Muscle layer of duodenum (tissue), 2 donors: ENCODE measurements around the gene CCDC170.

Experiments
- H3K27ac ChIP-seq: one replicate; pipeline ENCODE4 v1.7.0; 2013; ENCODE audit warnings: mild to moderate bottlenecking, low read length
- H3K27me3 ChIP-seq: one replicate; pipeline ENCODE4 v1.7.0; 2013; ENCODE audit warnings: low read depth, mild to moderate bottlenecking, control low read depth, low read length
- H3K36me3 ChIP-seq, 2 donors: one replicate each; pipeline ENCODE4 v1.7.0; 2013; ENCODE audit warnings: low read length in 2 of 2, control low read depth in 1 of 2, mild to moderate bottlenecking in 1 of 2; ENCODE audit not compliant: insufficient read depth in 2 of 2, control insufficient read depth in 1 of 2
- H3K4me1 ChIP-seq, 2 donors: one replicate each; pipeline ENCODE4 v1.7.0; 2013; ENCODE audit warnings: low read length in 2 of 2, mild to moderate bottlenecking in 2 of 2, control low read depth in 1 of 2, moderate library complexity in 1 of 2; ENCODE audit not compliant: insufficient read depth in 2 of 2, control insufficient read depth in 1 of 2
- H3K4me3 ChIP-seq, 2 donors: one replicate each; pipeline ENCODE4 v1.7.0; 2013; ENCODE audit warnings: low read length in 2 of 2, low read depth in 1 of 2, mild to moderate bottlenecking in 1 of 2
- H3K9me3 ChIP-seq, 2 donors: one replicate each; pipeline ENCODE4 v1.7.0; 2013; ENCODE audit warnings: low read length in 2 of 2, control low read depth in 1 of 2, mild to moderate bottlenecking in 1 of 2; ENCODE audit not compliant: control insufficient read depth in 1 of 2
- donor health status: healthy.

Gene CCDC170

GRCh38 chr6:151624071-151624470 lies 130.3 kb downstream of the CCDC170 start:
- Histone ChIP-seq H3K36me3 (no peaks in the 10 kb centered on the region), H3K27me3 (no peaks in the 10 kb centered on the region), H3K4me1 (no peaks in the 10 kb centered on the region), H3K9me3 (no peaks in the 10 kb centered on the region), H3K4me3 (no peak overlapping the region), H3K27ac (no peak overlapping the region)

- no peak overlapping the region for H3K27ac ChIP-seq
- no peak overlapping the region for H3K4me3 ChIP-seq
- H3K27me3 ChIP-seq = no peaks in the 10 kb centered on the region
- H3K9me3 ChIP-seq = no peaks in the 10 kb centered on the region
- H3K4me1 ChIP-seq = no peaks in the 10 kb centered on the region
- H3K36me3 ChIP-seq = no peaks in the 10 kb centered on the region
Observed at GRCh38 chr6:151624481-151624880, 130.7 kb downstream of the CCDC170 start.

DNA sequence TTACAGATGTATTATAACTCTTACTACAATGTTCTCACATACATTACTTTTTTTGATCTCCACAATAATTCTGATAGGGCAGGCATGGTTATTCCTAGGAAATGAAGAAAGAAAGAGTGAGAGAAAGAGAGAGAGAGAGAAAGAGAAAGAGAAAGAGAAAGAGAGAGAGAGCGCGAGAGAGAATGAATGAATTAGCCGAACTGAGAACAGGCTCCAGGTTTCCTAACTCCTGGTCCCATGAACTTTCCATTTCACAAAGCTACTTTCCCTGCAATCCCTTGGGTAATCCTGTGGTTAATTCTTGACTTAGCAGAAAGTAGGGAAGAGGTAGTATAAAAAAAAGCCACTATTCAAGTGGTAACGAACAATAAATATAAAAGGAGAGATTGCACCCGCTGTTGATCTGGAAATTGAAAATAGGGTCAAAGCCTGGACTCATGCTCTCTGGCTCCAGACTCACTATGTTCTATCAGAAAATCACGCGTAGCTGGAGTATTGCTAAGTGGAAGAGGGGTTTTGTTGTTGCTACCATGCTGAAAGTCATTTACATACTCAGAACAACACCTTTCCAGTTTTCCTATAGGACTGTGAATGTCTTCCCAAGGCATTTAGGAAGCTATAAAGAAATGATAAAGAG lies 131.2 kb downstream of the CCDC170 start:
- no peak overlapping the region for H3K27ac ChIP-seq
- no peaks in the 10 kb centered on the region for H3K4me1 ChIP-seq
- no peak overlapping the region for H3K4me3 ChIP-seq
- H3K36me3 ChIP-seq = no peaks in the 10 kb centered on the region
- H3K9me3 ChIP-seq = no peaks in the 10 kb centered on the region
- H3K27me3 ChIP-seq = no peaks in the 10 kb centered on the region

- no peak overlapping the region for H3K4me3 ChIP-seq
- no peak overlapping the region for H3K27ac ChIP-seq
- no peaks in the 10 kb centered on the region for H3K27me3 ChIP-seq
- no peaks in the 10 kb centered on the region for H3K36me3 ChIP-seq
- no peaks in the 10 kb centered on the region for H3K4me1 ChIP-seq
- no peaks in the 10 kb centered on the region for H3K9me3 ChIP-seq
Observed at GRCh38 chr6:151627689-151628444, 134.1 kb downstream of the CCDC170 start.

DNA sequence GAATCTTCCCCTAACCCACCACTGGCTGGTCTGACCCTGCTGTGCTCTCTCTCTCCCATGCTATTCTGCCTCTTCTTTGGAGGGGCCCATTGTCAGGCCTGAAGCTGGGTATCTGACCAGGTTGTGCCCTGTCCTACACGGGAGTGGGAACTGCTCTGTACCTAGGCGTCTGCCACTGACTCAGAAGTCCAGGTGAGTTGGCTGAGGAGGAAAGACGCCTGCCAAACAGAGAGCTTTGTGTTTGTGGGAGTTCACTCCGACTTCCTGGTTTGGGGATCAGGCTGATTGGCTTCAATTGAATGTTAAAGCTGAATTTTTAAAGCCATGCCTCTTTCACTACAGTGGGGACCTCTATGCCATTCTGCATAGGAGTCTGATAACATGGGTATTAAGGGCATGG lies 136.0 kb downstream of the CCDC170 start:
- Histone ChIP-seq H3K27me3 (no peaks in the 10 kb centered on the region), H3K9me3 (no peaks in the 10 kb centered on the region), H3K36me3 (no peaks in the 10 kb centered on the region), H3K4me1 (no peaks in the 10 kb centered on the region), H3K27ac (no peak overlapping the region), H3K4me3 (no peak overlapping the region)

DNA sequence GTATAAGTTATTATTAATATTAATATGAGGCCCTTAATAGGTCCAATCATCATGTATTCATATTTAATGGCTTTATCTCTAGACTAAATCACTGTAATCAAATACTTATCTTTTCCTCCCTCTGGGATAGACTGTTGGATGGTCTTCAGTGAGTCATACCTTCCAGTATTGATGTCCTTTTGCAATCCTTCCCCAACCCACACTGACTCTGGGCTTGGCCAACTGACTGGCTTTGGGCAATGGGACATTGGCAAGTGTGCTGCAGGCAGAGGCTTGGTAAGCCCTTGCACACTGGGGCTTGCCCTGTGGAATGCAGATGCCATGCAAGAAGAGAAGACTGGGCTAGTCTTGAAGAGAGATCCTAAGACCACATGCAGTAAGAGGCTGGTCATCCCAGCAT lies 136.6 kb downstream of the CCDC170 start:
- H3K27ac ChIP-seq = no peak overlapping the region
- no peaks in the 10 kb centered on the region for H3K4me1 ChIP-seq
- no peaks in the 10 kb centered on the region for H3K9me3 ChIP-seq
- no peaks in the 10 kb centered on the region for H3K36me3 ChIP-seq
- H3K4me3 ChIP-seq = no peak overlapping the region
- no peaks in the 10 kb centered on the region for H3K27me3 ChIP-seq

DNA sequence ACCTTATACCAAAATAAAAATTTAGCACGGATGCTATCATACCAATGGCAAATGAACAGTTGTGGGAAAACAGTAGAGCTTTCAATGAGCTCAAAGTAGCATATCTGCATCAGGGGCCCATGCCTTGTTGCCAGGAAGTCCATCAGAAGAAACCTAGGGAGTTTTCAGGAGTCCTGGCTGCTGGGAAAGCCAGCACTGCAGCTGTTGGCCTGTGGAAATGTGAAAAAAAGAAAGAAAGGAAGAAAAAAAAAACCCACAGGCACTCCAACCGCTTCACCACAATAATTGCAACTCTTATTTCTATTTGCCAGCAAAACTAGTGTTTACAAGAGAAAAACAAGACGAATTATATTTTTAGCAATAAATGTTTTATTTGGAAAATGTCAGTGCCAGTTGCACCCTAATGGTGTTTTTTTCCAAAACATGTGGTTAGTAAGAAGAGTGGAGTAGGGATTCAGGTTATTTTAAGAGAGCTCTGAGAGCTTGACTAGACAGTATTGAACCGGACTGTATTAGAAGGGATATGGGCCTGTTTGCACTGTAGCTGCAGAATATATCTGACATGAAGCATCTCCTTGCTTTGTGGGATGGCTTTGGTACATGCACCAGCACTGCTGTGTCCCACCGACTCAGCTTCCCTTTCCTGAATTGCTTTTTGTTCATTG lies 137.3 kb downstream of the CCDC170 start:
- no peak overlapping the region for H3K4me3 ChIP-seq
- H3K4me1 ChIP-seq = no peaks in the 10 kb centered on the region
- H3K36me3 ChIP-seq = no peaks in the 10 kb centered on the region
- no peak overlapping the region for H3K27ac ChIP-seq
- H3K27me3 ChIP-seq = no peaks in the 10 kb centered on the region
- no peaks in the 10 kb centered on the region for H3K9me3 ChIP-seq

DNA sequence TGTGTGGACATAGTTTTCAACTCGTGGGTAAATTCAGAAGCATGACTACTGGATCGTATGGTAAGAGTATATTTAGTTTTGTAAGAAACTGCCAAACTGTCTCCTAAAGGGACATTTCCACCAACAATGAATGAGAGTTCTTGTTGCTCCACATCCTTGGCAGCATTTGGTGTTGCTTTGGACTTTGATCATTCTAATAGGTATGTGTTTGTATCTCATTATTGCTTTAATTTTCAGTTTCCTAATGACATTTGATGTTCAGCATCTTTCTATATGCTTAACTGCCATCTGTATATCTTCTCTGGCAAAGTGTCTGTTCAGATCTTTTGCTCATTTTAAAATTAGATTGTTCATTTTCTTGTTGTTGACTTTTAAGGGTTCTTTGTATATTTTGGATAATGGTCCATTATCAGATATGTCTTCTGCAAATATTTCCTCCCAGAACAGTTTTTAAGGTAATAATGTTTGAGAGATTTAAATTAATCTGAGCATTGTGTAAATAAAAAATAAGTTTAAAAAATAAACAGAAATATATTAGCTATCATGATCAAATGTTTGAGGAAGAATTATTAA lies 138.7 kb downstream of the CCDC170 start:
- no peaks in the 10 kb centered on the region for H3K27me3 ChIP-seq
- H3K27ac ChIP-seq = no peak overlapping the region
- H3K4me1 ChIP-seq = no peaks in the 10 kb centered on the region
- H3K36me3 ChIP-seq = no peaks in the 10 kb centered on the region
- no peaks in the 10 kb centered on the region for H3K9me3 ChIP-seq
- H3K4me3 ChIP-seq = no peak overlapping the region

- Histone ChIP-seq H3K36me3 (no peaks in the 10 kb centered on the region), H3K27me3 (no peaks in the 10 kb centered on the region), H3K9me3 (no peaks in the 10 kb centered on the region), H3K4me3 (no peak overlapping the region), H3K4me1 (no peaks in the 10 kb centered on the region), H3K27ac (no peak overlapping the region)
Observed at GRCh38 chr6:151633526-151634335, 139.9 kb downstream of the CCDC170 start.

GRCh38 chr6:151634336-151634720 lies 140.5 kb downstream of the CCDC170 start:
- Histone ChIP-seq H3K27ac (no peak overlapping the region), H3K27me3 (no peaks in the 10 kb centered on the region), H3K36me3 (no peaks in the 10 kb centered on the region), H3K4me3 (no peak overlapping the region), H3K9me3 (no peaks in the 10 kb centered on the region), H3K4me1 (no peaks in the 10 kb centered on the region)

GRCh38 chr6:151635741-151636140 lies 141.9 kb downstream of the CCDC170 start:
- no peaks in the 10 kb centered on the region for H3K27me3 ChIP-seq
- H3K36me3 ChIP-seq = no peaks in the 10 kb centered on the region
- no peak overlapping the region for H3K4me3 ChIP-seq
- H3K4me1 ChIP-seq = no peaks in the 10 kb centered on the region
- H3K9me3 ChIP-seq = no peaks in the 10 kb centered on the region
- no peak overlapping the region for H3K27ac ChIP-seq
